Suppressor macrophage treated with lipopolysaccharide for 1 hour (primary cell): ENCODE data around the gene KRTAP10-4.
"Not testable (repeated sequence)": the region's sequence is repeated elsewhere in the genome, so short reads cannot be mapped to it uniquely, and the experiment has no call there.

Experiments
- DNase-seq, 3 donors: peaks; one replicate each; pipeline ENCODE4 v3.0.0-alpha.2; 2020 to 2022

Gene KRTAP10-4

DNA sequence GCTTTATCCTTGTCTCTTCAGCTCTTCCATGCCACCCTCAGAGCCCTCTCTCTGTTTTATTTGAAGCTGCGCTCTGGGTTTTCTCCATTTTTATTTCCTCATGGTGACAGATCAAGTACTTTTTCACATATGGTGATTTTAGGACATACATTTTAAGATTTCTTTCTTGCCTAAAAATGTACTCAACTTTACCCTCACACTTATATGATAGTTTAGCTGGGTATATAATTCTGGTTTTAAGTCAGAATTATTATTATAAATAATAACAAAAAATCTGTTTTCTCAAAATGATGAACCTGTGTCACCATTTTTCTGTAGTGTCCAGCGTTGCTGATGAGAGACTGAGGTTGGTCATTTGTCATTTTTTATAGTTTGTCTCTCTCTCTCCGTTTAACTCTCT is 7.6 kb downstream of the KRTAP10-4 start:
- no peak for DNase-seq

DNA sequence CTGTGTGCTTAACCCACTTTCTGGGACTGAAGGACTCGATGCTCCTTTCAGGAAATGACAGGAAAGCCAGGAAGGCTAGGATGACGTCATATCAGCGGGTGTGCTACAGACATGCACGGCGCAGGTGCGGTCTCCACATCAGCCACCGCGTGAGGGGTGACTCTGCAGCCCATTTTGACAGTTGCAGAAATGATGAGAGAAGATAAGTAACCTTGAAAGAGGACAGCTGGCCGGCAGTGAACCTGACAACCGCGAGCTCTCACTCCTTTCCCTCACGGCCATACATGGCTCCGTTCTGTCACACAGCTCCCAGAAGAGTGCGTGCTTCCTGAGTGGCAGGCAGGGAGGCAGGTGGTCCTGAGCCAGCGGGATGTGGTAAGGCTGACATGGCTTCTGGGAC is 8.5 kb downstream of the KRTAP10-4 start:
- no peak for DNase-seq

DNA sequence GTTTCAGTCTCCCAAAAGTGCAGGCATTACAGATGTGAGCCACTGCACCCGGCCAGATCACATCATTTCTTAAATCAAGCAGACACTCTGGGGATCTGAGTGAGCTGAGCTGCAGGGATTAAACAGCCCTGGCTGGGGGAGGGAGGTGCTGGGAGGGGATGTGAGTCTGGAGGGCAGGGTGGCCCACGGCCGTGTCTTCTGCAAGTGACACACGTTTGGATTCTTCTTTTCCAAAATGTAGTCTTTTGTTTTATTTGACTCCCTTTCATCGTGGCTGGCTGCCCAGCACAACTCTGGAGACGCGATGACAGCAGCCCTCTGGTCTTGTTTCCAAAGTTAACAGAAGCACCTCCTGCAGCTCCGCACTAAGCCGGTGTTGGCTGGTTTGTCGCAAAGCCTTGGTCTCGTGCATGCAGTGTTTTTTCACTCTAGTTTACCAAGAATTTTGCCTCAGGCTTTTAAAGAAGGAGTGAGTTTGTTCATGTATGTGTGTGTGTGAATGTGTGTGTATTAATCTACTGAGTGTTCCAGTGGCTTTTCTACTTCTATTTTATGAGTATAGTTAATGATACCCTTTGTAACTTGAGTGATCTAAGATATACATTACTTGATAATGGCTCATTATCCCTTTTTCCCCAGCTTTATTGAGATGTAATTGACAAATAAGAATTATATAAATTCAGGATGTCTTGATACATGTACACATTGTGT is 9.7 kb downstream of the KRTAP10-4 start:
- no peak for DNase-seq

DNA sequence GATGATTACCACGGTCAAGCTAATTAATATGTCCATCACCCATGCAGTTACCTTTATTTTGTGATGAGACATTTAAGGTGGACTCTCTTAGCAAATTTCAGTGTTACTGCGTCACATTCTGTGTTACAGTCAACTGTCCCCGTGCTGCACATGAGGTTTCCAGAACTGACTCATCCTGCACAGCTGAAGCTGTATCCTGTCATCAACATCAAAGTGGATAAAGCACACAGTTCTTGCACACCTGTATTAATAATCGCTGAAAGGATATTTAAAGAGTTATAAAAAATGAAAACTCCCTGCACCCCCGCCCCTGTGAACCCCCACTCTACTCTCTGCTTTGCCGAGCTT is 10.2 kb downstream of the KRTAP10-4 start:
- DNase-seq = no peak

- no peak for DNase-seq
These were observed 12.4 kb downstream of the KRTAP10-4 start for GRCh38 chr21:44585892-44586291.

DNA sequence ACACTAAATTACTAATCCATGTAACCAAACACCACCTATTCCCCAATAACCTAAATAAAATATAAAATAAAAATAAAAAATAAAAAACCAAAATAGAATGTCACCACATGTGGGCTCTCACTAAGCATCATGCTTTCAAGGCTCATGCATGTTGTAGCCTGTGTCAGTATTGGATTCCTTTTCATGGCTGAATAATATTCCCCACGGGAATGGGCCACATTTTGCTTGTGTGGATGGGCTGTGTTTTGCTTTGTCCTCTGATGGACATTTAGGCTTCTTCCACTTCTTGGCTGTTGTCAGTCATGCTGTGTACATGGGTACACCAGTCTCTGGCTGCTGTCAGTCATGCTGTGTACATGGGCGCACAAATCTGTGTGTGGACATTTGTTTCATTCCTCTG is 15.6 kb downstream of the KRTAP10-4 start:
- DNase-seq = no peak

DNA sequence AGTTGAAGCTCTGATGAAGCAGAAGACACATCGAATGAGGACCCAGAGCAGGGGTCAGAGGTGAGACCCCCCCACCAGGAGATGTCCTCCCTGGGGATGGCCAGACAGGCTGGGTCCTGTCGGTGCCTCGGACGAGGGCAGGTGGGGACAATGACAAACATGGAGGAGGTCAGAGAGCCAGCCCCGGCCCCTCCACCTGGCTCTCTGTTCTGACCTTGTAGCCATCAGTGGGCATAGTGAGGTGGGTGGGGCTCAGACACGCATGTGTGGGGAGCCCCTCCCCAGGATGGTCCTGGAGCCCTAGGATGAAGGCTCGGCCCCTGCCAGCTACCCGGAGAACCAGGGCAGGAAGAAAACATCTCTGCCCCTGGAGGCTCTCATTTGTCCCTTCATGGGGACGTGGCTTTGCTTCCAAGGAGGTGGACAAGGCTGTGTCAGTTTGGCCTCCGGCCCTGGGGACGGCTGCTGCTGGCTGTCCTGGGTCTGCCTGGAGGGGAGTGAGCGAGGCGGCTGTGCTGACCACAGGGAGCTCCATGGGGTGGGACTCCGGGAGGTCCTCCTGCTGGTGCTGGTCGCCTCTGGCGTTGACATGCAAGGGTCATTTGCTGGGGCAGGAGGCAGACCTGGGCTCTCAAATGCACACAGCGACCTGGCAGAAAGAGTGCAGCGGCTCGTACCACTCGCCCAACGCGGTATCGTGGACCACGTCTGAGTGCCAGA is 16.2 kb downstream of the KRTAP10-4 start:
- no peak for DNase-seq

DNA sequence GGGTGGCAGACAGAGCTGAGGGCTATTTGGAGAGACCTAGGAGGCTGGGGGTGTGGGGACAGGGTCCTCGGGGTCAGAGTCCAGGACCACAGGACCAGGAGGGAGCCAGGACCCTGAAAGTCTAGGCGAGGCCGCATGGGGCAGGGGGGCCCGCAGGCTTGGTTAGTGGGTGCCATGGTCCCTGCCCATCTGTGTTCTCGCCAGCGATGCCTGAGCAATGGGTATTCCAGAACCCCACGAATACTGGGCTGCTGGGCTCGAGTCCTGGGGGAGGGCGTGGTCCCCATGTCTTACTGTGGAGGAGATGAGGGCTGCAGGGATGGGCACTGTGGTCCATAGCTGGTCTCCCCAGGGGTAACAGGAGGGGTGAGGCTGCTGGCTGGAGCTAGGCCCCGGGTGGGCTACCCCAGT is 16.8 kb downstream of the KRTAP10-4 start:
- no peak for DNase-seq

- not testable (repeated sequence) for DNase-seq
These were observed 17.6 kb downstream of the KRTAP10-4 start for GRCh38 chr21:44590897-44591800.

GRCh38 chr21:44591801-44592130 is 18.2 kb downstream of the KRTAP10-4 start:
- DNase-seq = not testable (repeated sequence)

GRCh38 chr21:44592446-44593311 is 19.1 kb downstream of the KRTAP10-4 start, which contains the start of gene KRTAP10-6:
Gene KRTAP10-6, minus strand, starts transcription at chr21:44592505. Its CDS starts 21 bp downstream, at chr21:44592484.
- DNase-seq = no peak

- DNase-seq = no peak
These were observed 20.3 kb downstream of the KRTAP10-4 start for GRCh38 chr21:44593598-44594405.

GRCh38 chr21:44594406-44594916 is 20.9 kb downstream of the KRTAP10-4 start:
- DNase-seq = no peak

DNA sequence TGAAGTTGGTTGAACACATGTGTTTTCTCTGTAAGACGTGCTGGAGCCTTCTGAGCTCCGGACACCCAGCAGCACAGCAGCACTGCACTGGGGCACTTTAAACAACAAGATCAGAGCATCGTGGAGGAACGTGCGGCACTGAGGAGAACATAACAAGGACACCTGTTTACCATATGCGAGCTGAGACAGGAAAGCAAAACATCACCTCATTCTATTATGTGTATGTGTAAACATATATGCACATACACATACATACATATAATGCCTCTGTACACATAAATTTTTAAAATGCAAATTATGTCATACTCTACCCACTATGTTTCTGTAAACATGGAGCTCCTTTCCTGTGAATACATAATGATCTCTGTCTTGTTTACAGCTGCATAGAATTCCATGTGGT is 22.0 kb downstream of the KRTAP10-4 start:
- no peak for DNase-seq

DNA sequence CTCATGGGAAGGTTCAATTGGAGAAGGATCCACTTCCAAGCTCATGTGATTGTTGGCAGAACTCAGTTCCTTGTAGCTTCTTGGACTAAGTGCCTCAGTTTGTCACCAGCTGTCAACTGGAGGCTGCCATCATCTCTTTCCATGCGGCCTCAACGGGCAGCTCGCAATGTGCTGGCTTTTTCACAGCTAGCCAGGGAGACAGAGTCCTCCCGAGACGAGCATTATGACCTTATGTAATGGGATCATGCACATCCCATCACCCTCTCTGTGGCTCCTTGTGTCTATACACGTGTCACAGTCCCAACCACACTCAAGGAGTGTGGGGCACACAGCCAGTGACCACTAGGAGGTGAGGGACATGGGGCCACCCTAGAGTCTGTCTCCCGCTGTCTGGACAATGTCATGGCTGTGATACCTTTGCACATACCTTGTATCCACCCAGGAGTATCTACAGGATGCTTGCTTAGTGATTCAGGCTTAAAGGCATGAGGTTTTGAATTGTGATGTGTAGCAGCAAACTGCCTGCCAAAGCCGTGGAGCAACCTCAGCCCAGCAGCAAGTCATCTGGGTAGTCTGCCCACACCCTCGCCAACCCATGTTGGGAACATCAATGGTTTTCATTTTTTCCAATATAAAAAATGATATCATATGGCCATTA is 22.7 kb downstream of the KRTAP10-4 start:
- DNase-seq = no peak

DNA sequence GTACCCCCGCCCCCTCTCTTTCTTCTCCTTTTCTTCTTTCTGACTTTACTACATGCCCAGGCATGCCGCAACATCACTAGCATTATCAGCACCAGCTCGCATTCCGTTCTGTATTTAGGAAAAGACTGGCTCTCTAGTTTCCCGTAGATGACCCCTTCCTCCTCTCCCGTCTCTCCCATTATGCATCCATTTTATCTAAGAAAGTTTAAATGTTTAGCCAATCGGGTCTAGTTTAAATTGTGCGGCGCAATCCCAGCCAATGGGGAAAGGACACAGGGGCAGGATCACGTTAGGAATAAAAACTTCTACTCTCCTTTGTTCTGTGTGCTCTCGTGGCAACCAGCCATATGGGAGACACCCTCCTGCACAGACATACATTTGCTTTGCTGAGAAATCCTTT is 24.5 kb downstream of the KRTAP10-4 start:
- DNase-seq = no peak

DNA sequence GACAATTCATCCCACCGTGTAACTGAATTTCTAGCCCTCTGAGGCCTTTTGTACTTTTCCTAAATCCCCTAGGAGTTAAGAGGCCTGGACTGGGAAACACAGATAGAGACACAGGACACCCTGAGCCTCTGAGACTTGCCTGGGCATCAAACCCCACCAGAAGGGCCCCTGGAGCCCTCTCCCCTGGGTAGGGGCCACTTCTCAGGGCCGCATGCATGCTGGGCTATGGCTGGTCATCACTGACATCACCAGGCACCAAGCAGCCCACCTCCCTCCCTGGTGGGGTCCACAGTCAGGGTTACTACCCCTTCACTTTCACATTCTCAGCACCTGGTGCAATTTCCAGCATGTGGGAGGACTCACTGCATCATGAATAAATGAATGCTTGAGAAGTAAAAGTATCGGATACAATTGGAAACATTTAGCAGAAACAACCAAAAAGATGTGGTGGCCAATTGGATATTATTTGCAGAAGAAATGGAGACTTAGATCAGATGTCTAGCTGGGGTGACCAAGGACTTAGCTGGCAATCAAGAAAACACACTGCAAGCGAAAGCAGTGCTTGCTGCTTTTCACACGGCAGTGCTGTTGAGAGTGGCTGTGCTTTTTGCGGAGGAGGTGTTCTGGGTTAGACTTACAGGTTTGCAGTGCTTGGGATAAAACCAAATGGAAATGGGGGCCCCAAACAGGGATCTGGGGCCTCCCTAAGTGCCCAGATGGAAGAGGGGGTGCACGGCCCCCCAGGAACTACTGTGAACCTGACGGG is 25.9 kb downstream of the KRTAP10-4 start:
- DNase-seq = no peak

- not testable (repeated sequence) for DNase-seq
These were observed 26.8 kb downstream of the KRTAP10-4 start, which contains the start of gene KRTAP10-7 for GRCh38 chr21:44600118-44600978. Gene KRTAP10-7, plus strand, starts transcription at chr21:44600597. Its CDS starts 25 bp downstream, at chr21:44600622.

GRCh38 chr21:44601091-44601490 is 27.6 kb downstream of the KRTAP10-4 start:
- not testable (repeated sequence) for DNase-seq
